Vagina (tissue), 2 donors: ENCODE data around the gene MACROD2. TPM values are rescaled to one million over a fixed set of nuclear protein-coding genes. Genes with fewer than 3 reads are reported as not detected.

Experiments
- DNase-seq, 2 donors: peaks; one replicate each; pipeline ENCODE4 v3.0.0-alpha.2; 2017; ENCODE audit errors: extremely low spot score in 2 of 2
- H3K27ac ChIP-seq: fragments of 200-600 bp; sonication (generic); one replicate; pipeline ENCODE4 v1.5.1; 2019
- H3K27me3 ChIP-seq: fragments of 200-600 bp; sonication (generic); one replicate; pipeline ENCODE4 v1.5.1; 2019
- H3K36me3 ChIP-seq, 2 donors: fragments of 200-600 bp; sonication (generic); one replicate each; pipeline ENCODE4 v1.5.1; 2017 to 2019
- H3K4me1 ChIP-seq: fragments of 200-600 bp; sonication (generic); one replicate; pipeline ENCODE4 v1.5.1; 2019
- H3K4me3 ChIP-seq, 2 donors: fragments of 200-600 bp; sonication (generic); 1 replicate in 1 of 2; 2 replicates in 1 of 2; pipeline ENCODE4 v1.5.1; 2016 to 2019
- H3K9me3 ChIP-seq: fragments of 200-600 bp; sonication (generic); one replicate; pipeline ENCODE4 v1.5.1; 2019
- CTCF ChIP-seq, 3 experiments: fragments of 450-650 bp in 2 of 3; fragments of 200-600 bp in 1 of 3; sonication (generic) in 1 of 3; IDR thresholded peaks; one replicate each; pipeline ENCODE4 v1.5.1; 2017 to 2019; ENCODE audit warnings: antibody characterized with exemption in 3 of 3, mild to moderate bottlenecking in 2 of 3, moderate library complexity in 2 of 3
- POLR2A ChIP-seq, 2 donors: fragments of 450-650 bp; IDR thresholded peaks; one replicate each; pipeline ENCODE4 v1.6.1; 2017; ENCODE audit warnings: antibody characterized with exemption in 2 of 2, mild to moderate bottlenecking in 2 of 2, moderate library complexity in 2 of 2
- POLR2AphosphoS5 ChIP-seq, 2 donors: sonication (generic); formaldehyde crosslinking; IDR thresholded peaks; one replicate each; pipeline ENCODE4 v1.9.0; 2017; ENCODE audit warnings: antibody characterized with exemption in 2 of 2, mild to moderate bottlenecking in 2 of 2, low read depth in 1 of 2; ENCODE audit not compliant: insufficient read depth in 1 of 2
- intact Hi-C: fragments of 100-400 bp; cut with DNase I; formaldehyde crosslinking; loops from one replicate; pipeline ENCODE4 v1.15.1; 2023
- total RNA-seq: library from RNA; depleted of rRNA; stranded (reverse); fragments of >200 nt; gene quantifications from one replicate; pipeline ENCODE4 v1.2.3, GENCODE V29; 2016

The MACROD2 gene
- total RNA-seq, 1 donor from 2014 or later: 12.5 TPM

GRCh38 chr20:15146948-15147347, 1151.6 kb downstream of the MACROD2 start:
- DNase-seq: no peak
- no peak overlapping the region for H3K27ac ChIP-seq
- intact Hi-C loops: no loop called here
- no peaks in the 10 kb centered on the region for H3K27me3 ChIP-seq
- no peaks in the 10 kb centered on the region for H3K36me3 ChIP-seq
- no peak overlapping the region for H3K4me3 ChIP-seq
- H3K4me1 ChIP-seq: no peaks in the 10 kb centered on the region
- TF ChIP-seq POLR2AphosphoS5 (IDR thresholded peaks at IDR 0.05; ENCODE audit: insufficient read depth in 1 of 2, low read depth in 1 of 2): no peak
- H3K9me3 ChIP-seq: no peaks in the 10 kb centered on the region

GRCh38 chr20:15154070-15154469, 1158.8 kb downstream of the MACROD2 start:
- H3K36me3 ChIP-seq: no peaks in the 10 kb centered on the region
- TF ChIP-seq POLR2AphosphoS5 (IDR thresholded peaks at IDR 0.05; ENCODE audit: insufficient read depth in 1 of 2, low read depth in 1 of 2) (no peak), POLR2A (IDR thresholded peaks at IDR 0.05) (no peak), CTCF (IDR thresholded peaks at IDR 0.05) (no peak)

GRCh38 chr20:15155848-15156401, 1160.6 kb downstream of the MACROD2 start:
- Histone ChIP-seq H3K27ac (no peak overlapping the region), H3K4me3 (no peak overlapping the region), H3K27me3 (no peaks in the 10 kb centered on the region), H3K36me3 (no peaks in the 10 kb centered on the region), H3K9me3 (no peaks in the 10 kb centered on the region), H3K4me1 (no peaks in the 10 kb centered on the region)
- no peak for DNase-seq
- TF ChIP-seq CTCF (IDR thresholded peaks at IDR 0.05) (no peak), POLR2AphosphoS5 (IDR thresholded peaks at IDR 0.05; ENCODE audit: insufficient read depth in 1 of 2, low read depth in 1 of 2) (no peak), POLR2A (IDR thresholded peaks at IDR 0.05) (no peak)
- intact Hi-C loops: no loop called here

More at GRCh38 chr20:15154070-15154469, 1158.8 kb downstream of the MACROD2 start:
- intact Hi-C loops: no loop called here
- Histone ChIP-seq H3K27me3 (no peaks in the 10 kb centered on the region), H3K9me3 (no peaks in the 10 kb centered on the region), H3K4me1 (no peaks in the 10 kb centered on the region), H3K27ac (no peak overlapping the region), H3K4me3 (no peak overlapping the region)
- no peak for DNase-seq

GRCh38 chr20:15158533-15158932, 1163.2 kb downstream of the MACROD2 start:
- Histone ChIP-seq H3K4me3 (no peak overlapping the region), H3K9me3 (no peaks in the 10 kb centered on the region), H3K27ac (no peak overlapping the region), H3K36me3 (no peaks in the 10 kb centered on the region), H3K4me1 (no peaks in the 10 kb centered on the region), H3K27me3 (no peaks in the 10 kb centered on the region)
- intact Hi-C loops: no loop called here
- TF ChIP-seq CTCF (IDR thresholded peaks at IDR 0.05) (no peak), POLR2A (IDR thresholded peaks at IDR 0.05) (no peak), POLR2AphosphoS5 (IDR thresholded peaks at IDR 0.05; ENCODE audit: insufficient read depth in 1 of 2, low read depth in 1 of 2) (no peak)
- DNase-seq: no peak

GRCh38 chr20:15162079-15162647, 1166.8 kb downstream of the MACROD2 start:
- Histone ChIP-seq H3K4me3 (peak overlapping the region in 1 of 2 donors; percentile 2), H3K27ac (no peak overlapping the region), H3K36me3 (no peaks in the 10 kb centered on the region), H3K27me3 (no peaks in the 10 kb centered on the region), H3K9me3 (no peaks in the 10 kb centered on the region), H3K4me1 (no peaks in the 10 kb centered on the region)
- intact Hi-C loops: no loop called here
- no peak for TF ChIP-seq CTCF (IDR thresholded peaks at IDR 0.05)
- TF ChIP-seq POLR2AphosphoS5 (IDR thresholded peaks at IDR 0.05; ENCODE audit: insufficient read depth in 1 of 2, low read depth in 1 of 2): no peak
- TF ChIP-seq POLR2A (IDR thresholded peaks at IDR 0.05): no peak
- no peak for DNase-seq
